Endothelial cell of umbilical vein (primary cell): ENCODE results near the gene TBC1D7. TPM values are rescaled to one million over a fixed set of nuclear protein-coding genes. Genes with fewer than 3 reads are reported as not detected.

ENCODE experiments used
- BruUV-seq: library from RNA; stranded (reverse); fragments of 400-500 nt; replicated peaks from 2 replicates; lab custom pipeline; 2021; lab: Mats Ljungman, UMichigan
- CTCF ChIA-PET: fragments of 300-600, 350-600 bp; sonication (Branson Sonifier 250); formaldehyde crosslinking; loops from one replicate; lab custom pipeline; 2021; ENCODE audit warnings: antibody characterized with exemption, inconsistent platforms; lab: Charles Lee
- POLR2A ChIA-PET: fragments of 300-600, 350-600 bp; sonication (Branson Sonifier 250); formaldehyde crosslinking; loops from one replicate; lab custom pipeline; 2021; ENCODE audit warnings: antibody characterized with exemption, inconsistent platforms; lab: Charles Lee
- DNase-seq: peaks from one replicate; pipeline ENCODE4 v3.0.0-alpha.2; 2011; ENCODE audit warnings: low read depth, low spot score
- FAIRE-seq: peaks from 2 replicates; lab custom pipeline; 2011; peaks lifted over from hg19 to GRCh38; lab: Jason Lieb, UNC
- H2AFZ ChIP-seq: 2 replicates; pipeline ENCODE4 v1.6.0; 2012; ENCODE audit warnings: low read depth, low read length, control low read depth, inconsistent platforms
- H3K27ac ChIP-seq: 2 replicates; pipeline ENCODE4 v1.5.1; 2011; ENCODE audit warnings: low read depth, mild to moderate bottlenecking, control low read depth, low read length, moderate library complexity; ENCODE audit not compliant: insufficient read depth
- H3K27me3 ChIP-seq, 2 experiments: 2 replicates each; pipeline versions ENCODE4 v1.6.0 to v1.6.1; 2011; ENCODE audit warnings: low read length in 2 of 2, mixed read lengths in 1 of 2; ENCODE audit not compliant: control insufficient read depth in 2 of 2, insufficient read depth in 2 of 2
- H3K36me3 ChIP-seq, 2 experiments: 2 replicates in 1 of 2; 3 replicates in 1 of 2; pipeline ENCODE4 v1.5.1; 2011; ENCODE audit warnings: low read length in 2 of 2, mild to moderate bottlenecking in 1 of 2, moderate library complexity in 1 of 2; ENCODE audit not compliant: control insufficient read depth in 2 of 2, insufficient read depth in 2 of 2; ENCODE audit errors: extremely low read depth in 1 of 2
- H3K4me1 ChIP-seq: 3 replicates; pipeline ENCODE4 v1.5.1; 2011; ENCODE audit warnings: mild to moderate bottlenecking, low read length; ENCODE audit not compliant: control insufficient read depth, insufficient read depth; ENCODE audit errors: extremely low read depth
- H3K4me2 ChIP-seq: 2 replicates; pipeline ENCODE4 v1.6.1; 2011; ENCODE audit warnings: low read length, control low read depth, mixed read lengths; ENCODE audit not compliant: insufficient read depth
- H3K4me3 ChIP-seq, 3 experiments: fragments of 200-600 bp in 1 of 3; sonication (generic), shearing (Covaris generic) in 1 of 3; replicated peaks in 1 of 3; 2 replicates each; pipeline ENCODE4 v1.5.1; 2011 to 2016; ENCODE audit warnings: control low read depth in 3 of 3, low read length in 3 of 3, mild to moderate bottlenecking in 2 of 3, inconsistent platforms in 1 of 3, low read depth in 1 of 3, moderate library complexity in 1 of 3; ENCODE audit not compliant: insufficient read depth in 1 of 3
- H3K79me2 ChIP-seq: 2 replicates; pipeline ENCODE4 v1.6.0; 2012; ENCODE audit warnings: low read length, inconsistent platforms; ENCODE audit not compliant: control insufficient read depth, insufficient read depth
- H3K9ac ChIP-seq: replicated peaks from 2 replicates; pipeline ENCODE3; 2011; ENCODE audit warnings: low read length, control low read depth; ENCODE audit not compliant: insufficient read depth; ENCODE audit errors: extremely low read depth
- H3K9me1 ChIP-seq: replicated peaks from 3 replicates; pipeline ENCODE4 v1.6.0; 2011; ENCODE audit warnings: mild to moderate bottlenecking, low read length; ENCODE audit not compliant: control insufficient read depth, insufficient read depth; ENCODE audit errors: extremely low read depth
- H3K9me3 ChIP-seq: replicated peaks from 2 replicates; pipeline ENCODE4 v1.5.1; 2012; ENCODE audit warnings: low read length, inconsistent platforms; ENCODE audit not compliant: control insufficient read depth, insufficient read depth
- H4K20me1 ChIP-seq: replicated peaks from 2 replicates; pipeline ENCODE3; 2011; ENCODE audit warnings: mild to moderate bottlenecking, low read length; ENCODE audit not compliant: control insufficient read depth, insufficient read depth; ENCODE audit errors: extremely low read depth
- EZH2 ChIP-seq: IDR thresholded peaks from 2 replicates; pipeline ENCODE4 v1.6.1; 2012; ENCODE audit warnings: borderline replicate concordance, low read depth, mild to moderate bottlenecking, moderate library complexity, low read length, inconsistent platforms; ENCODE audit not compliant: severe bottlenecking
- FOS ChIP-seq: IDR thresholded peaks from 2 replicates; pipeline ENCODE4 v1.6.1; 2011; ENCODE audit warnings: mild to moderate bottlenecking, low read length, moderate library complexity, borderline replicate concordance; ENCODE audit not compliant: insufficient read depth
- GATA2 ChIP-seq: IDR thresholded peaks from 2 replicates; pipeline ENCODE4 v1.7.0; 2011; ENCODE audit warnings: low read depth, mild to moderate bottlenecking, moderate library complexity, mixed read lengths, low read length; ENCODE audit not compliant: insufficient read length, insufficient read depth
- JUN ChIP-seq: IDR thresholded peaks from 2 replicates; pipeline ENCODE4 v1.6.1; 2011; ENCODE audit warnings: borderline replicate concordance, low read depth; ENCODE audit not compliant: insufficient read length, insufficient read depth
- MAX ChIP-seq: IDR thresholded peaks from 2 replicates; pipeline ENCODE4 v1.6.1; 2011; ENCODE audit not compliant: insufficient read depth, insufficient read length
- MYC ChIP-seq: IDR thresholded peaks from one replicate; pipeline ENCODE4 v1.6.1; 2011; ENCODE audit warnings: mild to moderate bottlenecking, low read depth, low read length
- POLR2A ChIP-seq: IDR thresholded peaks from 2 replicates; pipeline ENCODE4 v1.6.1; 2012; ENCODE audit warnings: low read depth, mild to moderate bottlenecking, control low read depth, low read length
- POLR2AphosphoS5 ChIP-seq: IDR thresholded peaks from 2 replicates; pipeline ENCODE4 v1.6.1; 2012; ENCODE audit warnings: low read depth, mild to moderate bottlenecking, control low read depth, low read length, moderate library complexity; ENCODE audit not compliant: insufficient read depth
- dilution Hi-C: fragments of 300-500 bp; cut with MboI; formaldehyde crosslinking; loops from one replicate; pipeline ENCODE4 v1.15.0; 2019; ENCODE audit warnings: low sequenced_read_pairs; ENCODE audit not compliant: extremely low pct_ligation_motif_present
- intact Hi-C: fragments of 100-400 bp; cut with micrococcal nuclease; formaldehyde crosslinking; loops from one replicate; pipeline ENCODE4 v1.10.0; 2022
- polyA plus RNA-seq, 4 experiments: library from polyadenylated mRNA; depleted of rRNA in 3 of 4; stranded (reverse) in 3 of 4; unstranded in 1 of 4; fragments of >200 nt; gene quantifications; 2 replicates each; pipeline versions ENCODE4 v1.2.1 to v1.2.3, GENCODE V29; 2011 to 2012; ENCODE audit warnings: missing spikeins in 1 of 4
- total RNA-seq: library from RNA; stranded (reverse); gene quantifications from 2 replicates; pipeline ENCODE4 v1.2.3, GENCODE V29; 2021
- TF ChIP-seq, protein P1 (sequence below), 2 donors: IDR thresholded peaks; 1 replicate in 1 of 2; 2 replicates in 1 of 2; pipeline ENCODE4 v1.5.1; 2011; ENCODE audit warnings: low read length in 2 of 2, mild to moderate bottlenecking in 2 of 2, moderate library complexity in 2 of 2, control low read depth in 1 of 2, inconsistent platforms in 1 of 2, low read depth in 1 of 2; ENCODE audit not compliant: insufficient read depth in 1 of 2; ENCODE audit errors: extremely low read depth in 1 of 2

The TBC1D7 gene
- total and polyA plus RNA-seq, 2 donors (not counting 3 experiments of a cell fraction or from before 2014, with no cell fraction given): 26.6 to 28.1 TPM

DNA sequence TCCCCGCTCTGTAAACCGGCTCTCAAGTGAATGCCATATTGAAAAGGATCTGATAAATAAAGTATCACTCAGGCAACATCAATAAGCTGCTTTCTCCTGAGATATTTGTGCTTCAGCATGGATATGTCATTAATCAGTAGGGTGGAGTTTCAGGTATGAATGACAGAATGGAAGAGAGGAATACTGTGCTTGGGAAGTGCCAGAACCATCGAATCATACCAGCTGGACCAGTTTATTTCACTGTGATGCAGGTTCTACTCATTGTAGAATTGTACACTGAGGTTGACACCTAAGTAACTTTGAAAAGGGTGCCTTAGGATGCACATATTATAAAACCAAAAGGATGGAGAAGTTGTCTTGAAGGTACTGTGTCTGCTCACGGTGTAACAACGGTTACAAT, 17.9 kb upstream of the TBC1D7 start:
- Histone ChIP-seq H3K9me1 (no peaks in the 10 kb centered on the region), H3K27me3 (no peaks in the 10 kb centered on the region), H3K9me3 (no peaks in the 10 kb centered on the region), H3K4me1 (no peaks in the 10 kb centered on the region), H3K27ac (no peak overlapping the region), H3K36me3 (no peaks in the 10 kb centered on the region), H3K79me2 (no peaks in the 10 kb centered on the region), H3K9ac (no peak overlapping the region), H4K20me1 (no peaks in the 10 kb centered on the region), H2AFZ (no peak overlapping the region), H3K4me2 (no peak overlapping the region), H3K4me3 (no peak overlapping the region)
- ChIA-PET POLR2A (no interaction called here), CTCF (no interaction called here)
- DNase-seq: no peak
- FAIRE-seq: no peak
- intact Hi-C loops: no loop called here
- TF ChIP-seq FOS (no peak), JUN (no peak), POLR2A (no peak), GATA2 (no peak), MYC (no peak), MAX (no peak), POLR2AphosphoS5 (no peak), EZH2 (no peak)
- TF ChIP-seq, protein P1, sequence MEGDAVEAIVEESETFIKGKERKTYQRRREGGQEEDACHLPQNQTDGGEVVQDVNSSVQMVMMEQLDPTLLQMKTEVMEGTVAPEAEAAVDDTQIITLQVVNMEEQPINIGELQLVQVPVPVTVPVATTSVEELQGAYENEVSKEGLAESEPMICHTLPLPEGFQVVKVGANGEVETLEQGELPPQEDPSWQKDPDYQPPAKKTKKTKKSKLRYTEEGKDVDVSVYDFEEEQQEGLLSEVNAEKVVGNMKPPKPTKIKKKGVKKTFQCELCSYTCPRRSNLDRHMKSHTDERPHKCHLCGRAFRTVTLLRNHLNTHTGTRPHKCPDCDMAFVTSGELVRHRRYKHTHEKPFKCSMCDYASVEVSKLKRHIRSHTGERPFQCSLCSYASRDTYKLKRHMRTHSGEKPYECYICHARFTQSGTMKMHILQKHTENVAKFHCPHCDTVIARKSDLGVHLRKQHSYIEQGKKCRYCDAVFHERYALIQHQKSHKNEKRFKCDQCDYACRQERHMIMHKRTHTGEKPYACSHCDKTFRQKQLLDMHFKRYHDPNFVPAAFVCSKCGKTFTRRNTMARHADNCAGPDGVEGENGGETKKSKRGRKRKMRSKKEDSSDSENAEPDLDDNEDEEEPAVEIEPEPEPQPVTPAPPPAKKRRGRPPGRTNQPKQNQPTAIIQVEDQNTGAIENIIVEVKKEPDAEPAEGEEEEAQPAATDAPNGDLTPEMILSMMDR (IDR thresholded peaks at IDR 0.05; ENCODE audit: extremely low read depth in 1 of 2, insufficient read depth in 1 of 2, low read depth in 1 of 2, low read length in 2 of 2): no peak
- dilution Hi-C loops: loop anchor here (25.0 kb wide), 1 partner anchor 216 kb away; the partner anchor contains the start of gene SIRT5
- BruUV-seq: no TSS peak
